Measurements from ENCODE around the gene USP48. TPM values are rescaled to one million over a fixed set of nuclear protein-coding genes. Genes with fewer than 3 reads are reported as not detected.

USP48 gene
- total and polyA plus RNA-seq, 2 donors (not counting 1 experiment from before 2014, with no cell fraction given): 34.1 to 45.6 TPM

- no peak for DNase-seq (ENCODE audit: low read depth in 2 of 2)
- peaks cover 6% of the 10 kb centered on the region for H3K36me3 ChIP-seq (ENCODE audit: control insufficient read depth, insufficient read depth, low read length)
Observed at GRCh38 chr1:21732664-21733063, 50.3 kb downstream of the USP48 start.

GRCh38 chr1:21725748-21726392 lies 57.1 kb downstream of the USP48 start:
- Histone ChIP-seq H3K27me3 (ENCODE audit: control insufficient read depth, insufficient read depth, low read length) (no peaks in the 10 kb centered on the region), H3K4me3 (replicated peaks in 1 of 4; ENCODE audit: control extremely low read depth in 1 of 4, insufficient read depth in 1 of 4, low read depth in 3 of 4, low read length in 4 of 4) (no peak overlapping the region), H3K4me1 (ENCODE audit: control insufficient read depth, extremely low read depth, insufficient read depth, low read length) (no peaks in the 10 kb centered on the region), H3K9me3 (ENCODE audit: control insufficient read depth, insufficient read depth, low read depth, low read length) (no peaks in the 10 kb centered on the region), H4K20me1 (ENCODE audit: control insufficient read depth, extremely low read depth, insufficient read depth, low read length) (no peaks in the 10 kb centered on the region), H3K4me2 (ENCODE audit: extremely low read depth, insufficient read depth, low read length) (no peak overlapping the region), H3K27ac (ENCODE audit: insufficient read depth, low read length) (no peak overlapping the region), H3K9ac (ENCODE audit: insufficient read depth, low read length) (no peak overlapping the region), H3K36me3 (ENCODE audit: control insufficient read depth, insufficient read depth, low read length) (peaks cover 7% of the 10 kb centered on the region), H2AFZ (ENCODE audit: low read length) (no peak overlapping the region), H3K79me2 (ENCODE audit: control insufficient read depth, insufficient read depth, low read length) (no peaks in the 10 kb centered on the region)
- no peak for DNase-seq (ENCODE audit: low read depth in 2 of 2)
- TF ChIP-seq CTCF (conservative IDR thresholded peaks at IDR 0.05 in 1 of 2, IDR thresholded peaks at IDR 0.05 in 1 of 2; ENCODE audit: low read depth in 1 of 2, low read length in 2 of 2) (no peak), EZH2 (IDR thresholded peaks at IDR 0.05; ENCODE audit: low read length, missing control alignments) (no peak)

More at GRCh38 chr1:21732664-21733063, 50.3 kb downstream of the USP48 start:
- TF ChIP-seq CTCF (conservative IDR thresholded peaks at IDR 0.05 in 1 of 2, IDR thresholded peaks at IDR 0.05 in 1 of 2; ENCODE audit: low read depth in 1 of 2, low read length in 2 of 2) (no peak), EZH2 (IDR thresholded peaks at IDR 0.05; ENCODE audit: low read length, missing control alignments) (no peak)
- H3K4me3 ChIP-seq (replicated peaks in 1 of 4; ENCODE audit: control extremely low read depth in 1 of 4, insufficient read depth in 1 of 4, low read depth in 3 of 4, low read length in 4 of 4): no peak overlapping the region
- H3K79me2 ChIP-seq (ENCODE audit: control insufficient read depth, insufficient read depth, low read length): no peaks in the 10 kb centered on the region
- H4K20me1 ChIP-seq (ENCODE audit: control insufficient read depth, extremely low read depth, insufficient read depth, low read length): no peaks in the 10 kb centered on the region
- H3K4me1 ChIP-seq (ENCODE audit: control insufficient read depth, extremely low read depth, insufficient read depth, low read length): no peaks in the 10 kb centered on the region
- no peaks in the 10 kb centered on the region for H3K27me3 ChIP-seq (ENCODE audit: control insufficient read depth, insufficient read depth, low read length)
- no peak overlapping the region for H3K4me2 ChIP-seq (ENCODE audit: extremely low read depth, insufficient read depth, low read length)
- no peak overlapping the region for H3K9ac ChIP-seq (ENCODE audit: insufficient read depth, low read length)
- no peak overlapping the region for H2AFZ ChIP-seq (ENCODE audit: low read length)
- H3K27ac ChIP-seq (ENCODE audit: insufficient read depth, low read length): no peak overlapping the region
- H3K9me3 ChIP-seq (ENCODE audit: control insufficient read depth, insufficient read depth, low read depth, low read length): no peaks in the 10 kb centered on the region

- Histone ChIP-seq H3K36me3 (ENCODE audit: control insufficient read depth, insufficient read depth, low read length) (peaks cover 9% of the 10 kb centered on the region), H3K79me2 (ENCODE audit: control insufficient read depth, insufficient read depth, low read length) (no peaks in the 10 kb centered on the region), H3K9me3 (ENCODE audit: control insufficient read depth, insufficient read depth, low read depth, low read length) (no peaks in the 10 kb centered on the region), H4K20me1 (ENCODE audit: control insufficient read depth, extremely low read depth, insufficient read depth, low read length) (no peaks in the 10 kb centered on the region), H3K9ac (ENCODE audit: insufficient read depth, low read length) (no peak overlapping the region), H3K27ac (ENCODE audit: insufficient read depth, low read length) (no peak overlapping the region), H3K4me2 (ENCODE audit: extremely low read depth, insufficient read depth, low read length) (no peak overlapping the region), H3K4me1 (ENCODE audit: control insufficient read depth, extremely low read depth, insufficient read depth, low read length) (no peaks in the 10 kb centered on the region), H3K27me3 (ENCODE audit: control insufficient read depth, insufficient read depth, low read length) (no peaks in the 10 kb centered on the region), H2AFZ (ENCODE audit: low read length) (no peak overlapping the region), H3K4me3 (replicated peaks in 1 of 4; ENCODE audit: control extremely low read depth in 1 of 4, insufficient read depth in 1 of 4, low read depth in 3 of 4, low read length in 4 of 4) (no peak overlapping the region)
- TF ChIP-seq EZH2 (IDR thresholded peaks at IDR 0.05; ENCODE audit: low read length, missing control alignments) (no peak), CTCF (conservative IDR thresholded peaks at IDR 0.05 in 1 of 2, IDR thresholded peaks at IDR 0.05 in 1 of 2; ENCODE audit: low read depth in 1 of 2, low read length in 2 of 2) (no peak)
- no peak for DNase-seq (ENCODE audit: low read depth in 2 of 2)
Observed at GRCh38 chr1:21724570-21724969, 58.4 kb downstream of the USP48 start.
